GM23338 (cell line): Measurements from ENCODE around the gene AGAP1. TPM values are rescaled to one million over a fixed set of nuclear protein-coding genes. Genes with fewer than 3 reads are reported as not detected.

Experiments used
- ATAC-seq: fragments of 200-7000 bp; cut with Tn5 transposase; 3 replicates; pipeline ENCODE4 v1.9.1; 2020
- DNase-seq: peaks from one replicate; pipeline ENCODE4 v3.0.0-alpha.2; 2015; ENCODE audit warnings: low spot score
- H2AFZ ChIP-seq: fragments of 200-600 bp; sonication (generic); 2 replicates; pipeline ENCODE4 v1.8.0; 2016; ENCODE audit warnings: antibody characterized with exemption, mild to moderate bottlenecking, moderate library complexity
- H3F3A ChIP-seq: fragments of 200-600 bp; sonication (generic); replicated peaks from 2 replicates; pipeline ENCODE4 v1.8.0; 2017; ENCODE audit warnings: antibody characterized with exemption, mixed run types, low read depth
- H3K27ac ChIP-seq: fragments of 200-600 bp; sonication (generic); 2 replicates; pipeline ENCODE4 v1.6.1; 2016; ENCODE audit warnings: low read depth
- H3K27me3 ChIP-seq: fragments of 200-600 bp; sonication (generic); 2 replicates; pipeline ENCODE4 v1.8.0; 2016; ENCODE audit warnings: mild to moderate bottlenecking, mixed run types, moderate library complexity; ENCODE audit not compliant: insufficient read depth
- H3K36me3 ChIP-seq: fragments of 200-600 bp; sonication (generic); 2 replicates; pipeline ENCODE4 v1.8.0; 2016; ENCODE audit warnings: mild to moderate bottlenecking; ENCODE audit not compliant: insufficient read depth
- H3K4me1 ChIP-seq: fragments of 200-600 bp; sonication (generic); 2 replicates; pipeline ENCODE4 v1.8.0; 2016; ENCODE audit warnings: mild to moderate bottlenecking, moderate library complexity; ENCODE audit not compliant: insufficient read depth
- H3K4me2 ChIP-seq: fragments of 200-600 bp; sonication (generic); 2 replicates; pipeline ENCODE4 v1.7.1; 2017; ENCODE audit warnings: mixed run types
- H3K4me3 ChIP-seq: fragments of 200-600 bp; sonication (generic); 2 replicates; pipeline ENCODE4 v1.6.1; 2016; ENCODE audit warnings: mixed run types
- H3K79me2 ChIP-seq: fragments of 200-600 bp; sonication (generic); replicated peaks from 2 replicates; pipeline ENCODE4 v1.8.0; 2017; ENCODE audit warnings: mild to moderate bottlenecking; ENCODE audit not compliant: insufficient read depth
- H3K9me2 ChIP-seq: fragments of 200-600 bp; sonication (generic); 2 replicates; pipeline ENCODE4 v1.8.0; 2017; ENCODE audit not compliant: insufficient read depth
- H4K20me1 ChIP-seq: fragments of 200-600 bp; sonication (generic); replicated peaks from 2 replicates; pipeline ENCODE4 v1.8.0; 2017; ENCODE audit warnings: mild to moderate bottlenecking; ENCODE audit not compliant: insufficient read depth
- H3K27ac Mint-ChIP-seq: 2 replicates; pipeline ENCODE4 v1.8.0; 2020; ENCODE audit warnings: inconsistent platforms, mild to moderate bottlenecking, moderate library complexity, mixed read lengths
- H3K27me3 Mint-ChIP-seq: 3 replicates; pipeline ENCODE4 v1.8.0; 2022; ENCODE audit warnings: low read depth, mild to moderate bottlenecking, moderate library complexity, mixed read lengths, inconsistent platforms; ENCODE audit not compliant: insufficient read depth, poor library complexity
- H3K36me3 Mint-ChIP-seq: 3 replicates; pipeline ENCODE4 v1.8.0; 2021; ENCODE audit warnings: low read depth, mild to moderate bottlenecking, inconsistent platforms, moderate library complexity, mixed read lengths
- H3K4me1 Mint-ChIP-seq: 3 replicates; pipeline ENCODE4 v1.8.0; 2020; ENCODE audit warnings: mild to moderate bottlenecking, inconsistent platforms, mixed read lengths
- H3K4me3 Mint-ChIP-seq: 3 replicates; pipeline ENCODE4 v1.8.0; 2021; ENCODE audit warnings: moderate library complexity, mild to moderate bottlenecking, inconsistent platforms, mixed read lengths
- H3K9me3 Mint-ChIP-seq: 3 replicates; pipeline ENCODE4 v1.8.0; 2020; ENCODE audit warnings: moderate library complexity, mild to moderate bottlenecking, inconsistent platforms, mixed read lengths
- CREB1 ChIP-seq: fragments of 250-450 bp; sonication (Bioruptor Pico); IDR thresholded peaks from 2 replicates; pipeline ENCODE4 v1.5.0; 2020; ENCODE audit warnings: low read depth, mild to moderate bottlenecking, moderate library complexity
- CTCF ChIP-seq, 2 experiments: fragments of 200-600 bp in 1 of 2; sonication (generic) in 1 of 2; conservative IDR thresholded peaks; 2 replicates each; pipeline versions ENCODE4 v1.5.1 to v1.6.1; 2016 to 2017; ENCODE audit warnings: antibody characterized with exemption in 2 of 2, low read depth in 2 of 2, mild to moderate bottlenecking in 2 of 2, moderate library complexity in 1 of 2
- ETS1 ChIP-seq: IDR thresholded peaks from 2 replicates; pipeline ENCODE4 v1.6.1; 2016; ENCODE audit warnings: antibody characterized with exemption
- EZH2 ChIP-seq: fragments of 200-600 bp; sonication (generic); IDR thresholded peaks from one replicate; pipeline ENCODE4 v1.8.0; 2017; ENCODE audit warnings: antibody characterized with exemption, mild to moderate bottlenecking, low read depth; ENCODE audit not compliant: unreplicated experiment
- EZH2phosphoT487 ChIP-seq: fragments of 200-600 bp; sonication (generic); IDR thresholded peaks from one replicate; pipeline ENCODE4 v1.8.1; 2018; ENCODE audit warnings: antibody characterized with exemption; ENCODE audit not compliant: unreplicated experiment
- JUNB ChIP-seq: IDR thresholded peaks from one replicate; pipeline ENCODE4 v1.6.1; 2016; ENCODE audit warnings: antibody characterized with exemption; ENCODE audit not compliant: unreplicated experiment
- NANOG ChIP-seq: IDR thresholded peaks from 2 replicates; pipeline ENCODE4 v1.6.1; 2016; ENCODE audit warnings: antibody characterized with exemption, borderline replicate concordance
- POLR2AphosphoS5 ChIP-seq: IDR thresholded peaks from 2 replicates; pipeline ENCODE4 v1.6.1; 2016; ENCODE audit warnings: antibody characterized with exemption, low read depth
- REST ChIP-seq: IDR thresholded peaks from one replicate; pipeline ENCODE4 v1.6.1; 2018; ENCODE audit warnings: antibody characterized with exemption; ENCODE audit not compliant: unreplicated experiment
- STAT1 ChIP-seq: IDR thresholded peaks from one replicate; pipeline ENCODE4 v1.6.1; 2016; ENCODE audit warnings: antibody characterized with exemption; ENCODE audit not compliant: unreplicated experiment
- ZNF114 ChIP-seq: fragments of 250-450 bp; sonication (Bioruptor Pico); IDR thresholded peaks from 2 replicates; pipeline ENCODE4 v1.5.0; 2020; ENCODE audit warnings: mild to moderate bottlenecking, moderate library complexity
- ZNF331 ChIP-seq: fragments of 250-450 bp; sonication (Bioruptor Pico); IDR thresholded peaks from 2 replicates; pipeline ENCODE4 v1.5.0; 2020; ENCODE audit warnings: low read depth, mild to moderate bottlenecking, moderate library complexity
- ZNF462 ChIP-seq: fragments of 250-450 bp; sonication (Bioruptor Pico); IDR thresholded peaks from 2 replicates; pipeline ENCODE4 v1.5.0; 2020; ENCODE audit warnings: mild to moderate bottlenecking, moderate library complexity
- polyA plus RNA-seq: library from polyadenylated mRNA; unstranded; fragments of >200 nt; fragmentation: Nextera tagmentation; extraction: Ambion mirVana; gene quantifications from 2 replicates; pipeline ENCODE4 v1.2.1, GENCODE V29; 2016
- total RNA-seq: library from RNA; depleted of rRNA; stranded (reverse); fragments of >200 nt; shearing (Covaris generic); gene quantifications from 2 replicates; pipeline ENCODE4 v1.2.3, GENCODE V29; 2014

AGAP1 gene
- total and polyA plus RNA-seq, 2 experiments from 2014 or later, result 13.3 to 27.9 TPM

- Mint-ChIP-seq H3K4me1 (peaks cover 33% of the 10 kb centered on the region), H3K27ac (no peak overlapping the region), H3K4me3 (no peak overlapping the region), H3K36me3 (peaks cover 17% of the 10 kb centered on the region), H3K9me3 (peaks cover 3% of the 10 kb centered on the region; the same call in 2 of the 3 replicates), H3K27me3 (peaks cover 2% of the 10 kb centered on the region)
- Histone ChIP-seq H3K27me3 (no peaks in the 10 kb centered on the region), H3K4me2 (peak overlapping the region; percentile 61), H4K20me1 (no peaks in the 10 kb centered on the region), H2AFZ (no peak overlapping the region), H3K4me1 (peaks cover 25% of the 10 kb centered on the region), H3K9me2 (no peaks in the 10 kb centered on the region), H3K27ac (peak overlapping the region; percentile 87; the same call in 1 of the 2 replicates), H3K36me3 (no peaks in the 10 kb centered on the region), H3K79me2 (no peaks in the 10 kb centered on the region), H3F3A (peaks cover 9% of the 10 kb centered on the region; the same call in 1 of the 2 replicates), H3K4me3 (no peak overlapping the region)
- ATAC-seq, result peak; percentile 87
- DNase-seq, result peak; percentile 53
- TF ChIP-seq REST, result no peak
- TF ChIP-seq STAT1, result no peak
- no peak for TF ChIP-seq EZH2
- TF ChIP-seq EZH2phosphoT487, result no peak
- no peak for TF ChIP-seq NANOG
- no peak for TF ChIP-seq POLR2AphosphoS5
- TF ChIP-seq CTCF (conservative IDR thresholded peaks at IDR 0.05; ENCODE audit: low read depth in 2 of 2), result no peak
- TF ChIP-seq ETS1, result no peak
- TF ChIP-seq JUNB, result no peak
- no peak for TF ChIP-seq CREB1 (CRISPR knock-in tag)
- no peak for TF ChIP-seq ZNF331 (CRISPR knock-in tag)
- no peak for TF ChIP-seq ZNF114 (CRISPR knock-in tag)
- no peak for TF ChIP-seq ZNF462
Observed at GRCh38 chr2:236061497-236061896, 567.7 kb downstream of the AGAP1 start.
